ENCODE measurements around the gene BAHCC1. TPM values are rescaled to one million over a fixed set of nuclear protein-coding genes. Genes with fewer than 3 reads are reported as not detected.

BAHCC1 gene
- total and polyA plus RNA-seq, 2 of the 8 experiments (the other 6 are each of a cell fraction or from before 2014, with no cell fraction given): 0.26 to 0.58 TPM

GRCh38 chr17:81499601-81499970 is 104.3 kb downstream of the BAHCC1 start (continued):
- TF ChIP-seq KDM1A (IDR thresholded peaks at IDR 0.05; ENCODE audit: borderline replicate concordance, low read length): no peak
- TF ChIP-seq POLR2AphosphoS5 (IDR thresholded peaks at IDR 0.05; ENCODE audit: low read depth, low read length): no peak
- TF ChIP-seq RAD21 (IDR thresholded peaks at IDR 0.05 in 1 of 2, conservative IDR thresholded peaks at IDR 0.05 in 1 of 2; ENCODE audit: low read depth in 2 of 2, low read length in 2 of 2): no peak
- no peak for TF ChIP-seq SP4 (IDR thresholded peaks at IDR 0.05; ENCODE audit: low read length)
- TF ChIP-seq EP300 (IDR thresholded peaks at IDR 0.05; ENCODE audit: borderline replicate concordance in 1 of 2, low read depth in 2 of 2, low read length in 2 of 2): no peak

Measured in H1 (cell line).